Neuron (in vitro differentiated cells): ENCODE measurements around the gene ERN1.

Source experiments
- H2AFZ ChIP-seq: one replicate; pipeline ENCODE4 v1.6.1; 2013; ENCODE audit warnings: low read depth, mild to moderate bottlenecking, inconsistent platforms, low read length, moderate library complexity
- H3K27me3 ChIP-seq: one replicate; pipeline ENCODE4 v1.6.1; 2013; ENCODE audit warnings: low read length; ENCODE audit not compliant: insufficient read depth
- H3K36me3 ChIP-seq: one replicate; pipeline ENCODE4 v1.6.1; 2013; ENCODE audit warnings: low read length; ENCODE audit not compliant: insufficient read depth
- H3K4me1 ChIP-seq: one replicate; pipeline ENCODE4 v1.6.1; 2013; ENCODE audit warnings: low read length; ENCODE audit not compliant: insufficient read depth
- H3K4me3 ChIP-seq: 2 replicates; pipeline ENCODE4 v1.5.1; 2013; ENCODE audit warnings: mild to moderate bottlenecking, low read length, moderate library complexity
- H3K9me3 ChIP-seq: one replicate; pipeline ENCODE4 v1.6.1; 2013; ENCODE audit warnings: low read length

Gene ERN1

DNA sequence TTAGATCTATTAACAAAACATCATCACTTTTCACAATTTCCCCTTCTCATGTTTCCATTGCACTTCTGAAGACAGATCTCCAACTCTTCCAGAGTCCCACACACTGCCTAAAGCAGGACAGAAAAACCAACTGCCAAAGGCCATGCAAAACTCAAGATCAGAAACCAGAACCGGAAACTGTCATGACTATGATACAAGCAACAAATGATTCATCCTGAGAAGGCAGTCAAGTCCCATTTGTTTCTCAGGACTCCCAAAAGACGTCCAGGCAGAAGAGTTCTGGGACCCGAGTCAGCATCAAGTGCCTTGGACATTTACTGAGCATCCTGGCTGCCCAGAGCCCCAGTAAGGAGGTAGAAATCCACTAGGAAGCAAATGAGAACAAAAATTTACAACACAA lies 38.8 kb downstream of the ERN1 start:
- Histone ChIP-seq H2AFZ (no peak overlapping the region), H3K4me1 (no peaks in the 10 kb centered on the region), H3K36me3 (no peaks in the 10 kb centered on the region), H3K9me3 (no peaks in the 10 kb centered on the region), H3K27me3 (no peaks in the 10 kb centered on the region), H3K4me3 (no peak overlapping the region)

- Histone ChIP-seq H3K4me1 (no peaks in the 10 kb centered on the region), H3K36me3 (no peaks in the 10 kb centered on the region), H3K27me3 (no peaks in the 10 kb centered on the region), H2AFZ (no peak overlapping the region), H3K9me3 (no peaks in the 10 kb centered on the region), H3K4me3 (no peak overlapping the region)
Measured at GRCh38 chr17:64090144-64090543, 39.8 kb downstream of the ERN1 start.

- no peak overlapping the region for H2AFZ ChIP-seq
- H3K27me3 ChIP-seq, result no peaks in the 10 kb centered on the region
- H3K9me3 ChIP-seq, result no peaks in the 10 kb centered on the region
- no peak overlapping the region for H3K4me3 ChIP-seq
- no peaks in the 10 kb centered on the region for H3K4me1 ChIP-seq
- no peaks in the 10 kb centered on the region for H3K36me3 ChIP-seq
Measured at GRCh38 chr17:64087252-64088005, 42.5 kb downstream of the ERN1 start.

- Histone ChIP-seq H3K27me3 (no peaks in the 10 kb centered on the region), H3K4me3 (no peak overlapping the region), H2AFZ (no peak overlapping the region), H3K36me3 (no peaks in the 10 kb centered on the region), H3K9me3 (no peaks in the 10 kb centered on the region), H3K4me1 (no peaks in the 10 kb centered on the region)
Measured at GRCh38 chr17:64085650-64086005, 44.3 kb downstream of the ERN1 start.

- Histone ChIP-seq H3K9me3 (no peaks in the 10 kb centered on the region), H3K4me3 (no peak overlapping the region), H3K4me1 (no peaks in the 10 kb centered on the region)
Measured at GRCh38 chr17:64084940-64085649, 44.8 kb downstream of the ERN1 start.

DNA sequence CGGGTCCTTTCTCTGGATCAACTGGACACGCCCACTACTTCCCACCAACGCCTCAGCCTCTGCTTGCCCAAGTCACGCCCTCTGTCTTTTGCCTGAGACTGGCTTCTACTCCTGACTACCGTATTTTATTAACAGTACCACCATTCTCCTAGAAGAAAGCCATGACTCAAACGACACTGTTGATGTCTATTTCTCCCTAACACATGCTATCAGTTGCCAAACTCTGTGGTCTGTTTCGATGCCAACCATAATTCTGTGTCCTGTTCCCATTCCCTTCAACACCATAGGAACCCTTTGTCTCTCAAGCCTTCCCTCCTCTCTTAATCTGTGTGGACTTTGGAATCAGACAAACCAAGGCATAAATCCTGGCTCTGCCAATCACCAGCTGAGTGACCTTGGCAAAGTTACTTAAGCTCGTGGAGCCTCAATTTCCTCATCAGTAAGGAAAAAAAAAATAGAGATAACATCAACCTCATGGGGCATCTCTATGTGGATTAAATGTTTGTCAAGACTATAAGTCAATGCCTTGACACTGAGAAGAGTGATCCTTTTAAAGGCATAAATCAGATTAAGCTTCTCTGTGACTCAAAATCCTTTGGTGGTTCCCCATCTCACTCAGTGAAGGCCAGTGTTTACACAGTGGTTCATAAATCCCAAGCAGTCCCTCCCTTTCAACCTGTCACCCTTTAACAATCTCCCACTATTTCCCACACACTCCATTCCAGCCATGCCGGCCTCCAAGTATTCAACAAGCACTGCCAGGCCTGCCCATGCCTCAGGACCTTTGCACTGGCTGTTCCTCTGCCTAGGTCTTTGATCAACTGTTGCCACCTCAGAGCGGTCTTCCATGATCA lies 45.6 kb downstream of the ERN1 start:
- no peak overlapping the region for H3K4me3 ChIP-seq
- no peak overlapping the region for H2AFZ ChIP-seq
- no peaks in the 10 kb centered on the region for H3K36me3 ChIP-seq
- H3K9me3 ChIP-seq, result no peaks in the 10 kb centered on the region
- H3K4me1 ChIP-seq, result no peaks in the 10 kb centered on the region
- H3K27me3 ChIP-seq, result no peaks in the 10 kb centered on the region

More at GRCh38 chr17:64084940-64085649, 44.8 kb downstream of the ERN1 start:
- Histone ChIP-seq H3K36me3 (no peaks in the 10 kb centered on the region), H2AFZ (no peak overlapping the region), H3K27me3 (no peaks in the 10 kb centered on the region)

DNA sequence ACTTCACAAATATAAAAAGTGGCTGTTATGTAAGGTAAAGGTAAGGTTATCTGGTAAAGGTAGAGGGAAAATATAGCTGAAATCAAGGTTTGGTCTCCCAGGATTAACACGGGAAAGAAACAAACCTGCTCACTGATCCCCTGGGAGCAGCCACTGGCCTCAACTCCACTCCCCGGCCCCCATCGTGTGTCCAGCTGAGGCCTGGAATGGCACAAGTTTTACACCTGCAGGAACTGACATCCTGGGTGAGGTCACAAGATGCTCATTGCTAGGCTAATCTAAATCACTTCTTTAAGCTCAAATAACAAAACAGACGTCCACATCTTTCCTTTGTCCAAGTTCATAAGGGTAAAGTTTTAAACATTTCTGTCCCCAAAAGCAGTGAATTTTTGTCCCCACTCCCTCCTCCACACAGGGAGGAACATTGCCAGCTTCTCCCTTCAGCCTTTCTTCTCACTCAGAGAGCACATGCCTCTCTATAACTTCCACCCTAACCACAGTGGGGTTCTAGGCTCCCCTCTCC lies 46.3 kb downstream of the ERN1 start:
- H3K4me1 ChIP-seq, result no peaks in the 10 kb centered on the region
- H3K27me3 ChIP-seq, result no peaks in the 10 kb centered on the region
- no peaks in the 10 kb centered on the region for H3K9me3 ChIP-seq
- H2AFZ ChIP-seq, result no peak overlapping the region
- H3K36me3 ChIP-seq, result no peaks in the 10 kb centered on the region
- H3K4me3 ChIP-seq, result no peak overlapping the region

DNA sequence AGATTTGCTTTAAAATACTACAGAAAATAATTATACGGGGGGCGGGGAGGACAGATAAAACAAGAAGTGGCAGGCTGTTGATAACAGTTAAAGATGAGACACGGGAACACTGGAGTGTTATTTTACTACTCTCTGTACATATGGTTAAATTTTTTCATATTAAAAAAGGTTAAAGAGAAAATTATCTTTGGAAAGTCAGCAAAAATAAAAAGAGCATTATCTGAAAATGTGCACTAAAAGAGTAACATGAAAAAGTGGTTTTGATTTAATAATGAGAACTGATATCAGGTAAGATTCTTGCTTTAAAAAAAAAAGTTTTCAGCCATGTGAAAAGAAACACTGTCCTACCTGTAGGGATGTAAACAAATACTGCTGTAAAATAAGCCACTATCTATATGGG lies 46.9 kb downstream of the ERN1 start:
- Histone ChIP-seq H3K27me3 (no peaks in the 10 kb centered on the region), H3K4me3 (no peak overlapping the region), H3K36me3 (no peaks in the 10 kb centered on the region), H3K9me3 (no peaks in the 10 kb centered on the region), H2AFZ (no peak overlapping the region), H3K4me1 (no peaks in the 10 kb centered on the region)

DNA sequence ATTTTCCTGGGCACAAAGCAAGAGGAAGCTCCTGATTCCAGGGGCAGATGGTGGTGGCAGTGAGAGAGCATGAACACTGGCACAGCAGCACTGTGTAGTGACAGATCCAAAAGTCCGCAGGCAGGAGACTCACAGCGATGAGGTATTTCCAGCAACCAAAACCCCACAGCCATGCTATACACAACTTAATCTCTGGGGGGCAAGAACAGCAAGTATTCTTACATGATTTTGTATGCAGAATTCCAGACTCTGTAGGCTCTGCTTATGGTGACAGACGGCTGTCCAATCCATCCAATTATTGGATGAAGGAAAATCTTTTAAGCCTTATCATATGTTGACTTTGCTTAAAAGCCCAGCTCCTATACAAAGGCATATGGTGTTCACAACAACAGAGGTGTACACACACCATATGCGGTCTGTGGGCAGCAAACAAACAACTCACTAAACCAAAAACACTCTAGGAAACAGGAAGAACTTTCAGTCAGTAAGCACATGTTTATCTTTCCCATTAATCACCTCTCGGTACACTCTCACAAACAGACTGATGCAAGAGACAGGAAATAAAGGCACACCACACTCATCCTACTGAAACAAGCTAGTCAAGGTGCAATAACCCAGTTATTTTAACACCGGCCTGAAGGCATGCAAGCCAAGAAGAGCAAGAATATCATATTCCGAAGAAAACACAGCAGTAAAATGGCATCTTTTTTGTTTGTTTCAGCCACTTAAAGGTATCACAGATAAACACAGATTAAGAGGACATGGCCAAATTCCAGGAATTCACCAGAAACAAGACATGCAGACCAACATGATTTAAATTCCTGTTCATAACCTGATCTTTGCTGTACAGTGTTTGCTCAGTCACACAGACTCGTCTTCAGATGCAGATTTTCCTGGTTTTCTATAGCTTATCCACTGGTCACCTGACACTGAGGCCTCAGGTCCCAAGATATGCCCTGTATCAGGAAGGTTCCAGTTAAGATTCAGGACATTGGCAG lies 47.8 kb downstream of the ERN1 start:
- H3K36me3 ChIP-seq, result no peaks in the 10 kb centered on the region
- H2AFZ ChIP-seq, result no peak overlapping the region
- H3K27me3 ChIP-seq, result no peaks in the 10 kb centered on the region
- no peak overlapping the region for H3K4me3 ChIP-seq
- H3K9me3 ChIP-seq, result no peaks in the 10 kb centered on the region
- H3K4me1 ChIP-seq, result no peaks in the 10 kb centered on the region

- Histone ChIP-seq H3K27me3 (no peaks in the 10 kb centered on the region), H3K9me3 (no peaks in the 10 kb centered on the region), H3K4me3 (no peak overlapping the region), H2AFZ (no peak overlapping the region), H3K4me1 (no peaks in the 10 kb centered on the region), H3K36me3 (no peaks in the 10 kb centered on the region)
Measured at GRCh38 chr17:64080174-64080618, 49.7 kb downstream of the ERN1 start.

GRCh38 chr17:64077379-64077778 lies 52.6 kb downstream of the ERN1 start:
- Histone ChIP-seq H3K4me3 (no peak overlapping the region), H2AFZ (no peak overlapping the region), H3K27me3 (no peaks in the 10 kb centered on the region)

DNA sequence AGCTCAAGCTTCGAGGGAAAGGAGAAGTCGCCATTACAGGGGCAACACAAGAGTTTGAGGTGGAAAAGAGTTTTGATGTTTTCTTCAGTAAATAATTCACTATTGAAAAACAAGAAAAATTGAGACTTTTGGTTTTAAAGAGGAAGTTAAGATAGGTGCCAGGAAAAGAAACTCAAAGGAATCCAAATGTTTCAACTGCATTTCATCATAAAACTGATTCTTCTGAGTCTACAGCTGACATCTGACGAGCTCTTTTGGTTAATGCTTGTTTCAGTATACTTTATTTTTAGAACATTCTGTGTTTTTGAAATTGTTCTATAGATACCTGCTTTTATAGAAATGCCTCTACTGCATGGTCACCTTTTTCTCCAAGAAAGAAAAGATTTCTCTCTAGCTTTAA lies 54.0 kb downstream of the ERN1 start:
- Histone ChIP-seq H3K9me3 (peaks cover 2% of the 10 kb centered on the region), H3K36me3 (peaks cover 7% of the 10 kb centered on the region), H3K4me3 (no peak overlapping the region), H2AFZ (no peak overlapping the region), H3K27me3 (no peaks in the 10 kb centered on the region), H3K4me1 (no peaks in the 10 kb centered on the region)

More at GRCh38 chr17:64077379-64077778, 52.6 kb downstream of the ERN1 start:
- H3K4me1 ChIP-seq, result no peaks in the 10 kb centered on the region
- no peaks in the 10 kb centered on the region for H3K9me3 ChIP-seq
- no peaks in the 10 kb centered on the region for H3K36me3 ChIP-seq
